Measurements from ENCODE around the gene PTGIS.

The PTGIS gene

GRCh38 chr20:49462626-49463025, 105.3 kb downstream of the PTGIS start:
- TF ChIP-seq CREB1 (IDR thresholded peaks at IDR 0.05; ENCODE audit: low read depth) (no peak), YY1 (IDR thresholded peaks at IDR 0.05; ENCODE audit: low read depth) (no peak), ZBTB7A (IDR thresholded peaks at IDR 0.05; ENCODE audit: low read depth) (no peak), USF1 (IDR thresholded peaks at IDR 0.05) (no peak), TCF12 (IDR thresholded peaks at IDR 0.05; ENCODE audit: low read depth) (no peak), NFIC (IDR thresholded peaks at IDR 0.05) (no peak)

- TF ChIP-seq YY1 (IDR thresholded peaks at IDR 0.05; ENCODE audit: low read depth) (no peak), FOXM1 (IDR thresholded peaks at IDR 0.05; ENCODE audit: borderline replicate concordance, low read depth) (no peak), USF1 (IDR thresholded peaks at IDR 0.05) (no peak), RAD21 (IDR thresholded peaks at IDR 0.05; ENCODE audit: low read depth) (no peak), TAF1 (IDR thresholded peaks at IDR 0.05; ENCODE audit: low read depth) (no peak)
Observed at GRCh38 chr20:49461894-49462620, 105.9 kb downstream of the PTGIS start.

- TF ChIP-seq CREB1 (IDR thresholded peaks at IDR 0.05; ENCODE audit: low read depth) = no peak
- TF ChIP-seq EGR1 (IDR thresholded peaks at IDR 0.05) = no peak
- TF ChIP-seq TAF1 (IDR thresholded peaks at IDR 0.05; ENCODE audit: low read depth) = no peak
- TF ChIP-seq EP300 (IDR thresholded peaks at IDR 0.05; ENCODE audit: borderline replicate concordance) = no peak
- no peak for TF ChIP-seq MAX (IDR thresholded peaks at IDR 0.05)
- peak; percentile 64; the same call in 1 of the 2 replicates for TF ChIP-seq NFIC (IDR thresholded peaks at IDR 0.05)
- TF ChIP-seq ZBTB7A (IDR thresholded peaks at IDR 0.05; ENCODE audit: low read depth) = no peak
Observed at GRCh38 chr20:49460916-49461315, 107.0 kb downstream of the PTGIS start.

- TF ChIP-seq TEAD4 (IDR thresholded peaks at IDR 0.05) = no peak
- no peak for TF ChIP-seq USF1 (IDR thresholded peaks at IDR 0.05)
- no peak for TF ChIP-seq CEBPB (IDR thresholded peaks at IDR 0.05)
- no peak for TF ChIP-seq EP300 (IDR thresholded peaks at IDR 0.05; ENCODE audit: borderline replicate concordance)
- TF ChIP-seq CREB1 (IDR thresholded peaks at IDR 0.05; ENCODE audit: low read depth) = no peak
- no peak for TF ChIP-seq REST (IDR thresholded peaks at IDR 0.05; ENCODE audit: low read depth)
- TF ChIP-seq MAX (IDR thresholded peaks at IDR 0.05) = no peak
- no peak for TF ChIP-seq TAF1 (IDR thresholded peaks at IDR 0.05; ENCODE audit: low read depth)
- TF ChIP-seq EGR1 (IDR thresholded peaks at IDR 0.05) = no peak
- no peak for TF ChIP-seq FOXM1 (IDR thresholded peaks at IDR 0.05; ENCODE audit: borderline replicate concordance, low read depth)
- TF ChIP-seq TCF12 (IDR thresholded peaks at IDR 0.05; ENCODE audit: low read depth) = no peak
- TF ChIP-seq ZBTB7A (IDR thresholded peaks at IDR 0.05; ENCODE audit: low read depth) = no peak
- no peak for TF ChIP-seq YY1 (IDR thresholded peaks at IDR 0.05; ENCODE audit: low read depth)
- no peak for TF ChIP-seq NFIC (IDR thresholded peaks at IDR 0.05)
- TF ChIP-seq RAD21 (IDR thresholded peaks at IDR 0.05; ENCODE audit: low read depth) = no peak
Observed at GRCh38 chr20:49460131-49460530, 107.8 kb downstream of the PTGIS start.

GRCh38 chr20:49459684-49460083, 108.3 kb downstream of the PTGIS start:
- TF ChIP-seq CREB1 (IDR thresholded peaks at IDR 0.05; ENCODE audit: low read depth) (no peak), NFIC (IDR thresholded peaks at IDR 0.05) (no peak), YY1 (IDR thresholded peaks at IDR 0.05; ENCODE audit: low read depth) (no peak), TAF1 (IDR thresholded peaks at IDR 0.05; ENCODE audit: low read depth) (no peak), TCF12 (IDR thresholded peaks at IDR 0.05; ENCODE audit: low read depth) (no peak), TEAD4 (IDR thresholded peaks at IDR 0.05) (no peak), FOXM1 (IDR thresholded peaks at IDR 0.05; ENCODE audit: borderline replicate concordance, low read depth) (no peak), MAX (IDR thresholded peaks at IDR 0.05) (no peak), EGR1 (IDR thresholded peaks at IDR 0.05) (no peak), REST (IDR thresholded peaks at IDR 0.05; ENCODE audit: low read depth) (no peak), ZBTB7A (IDR thresholded peaks at IDR 0.05; ENCODE audit: low read depth) (no peak), USF1 (IDR thresholded peaks at IDR 0.05) (no peak), CEBPB (IDR thresholded peaks at IDR 0.05) (no peak)

Data from Ishikawa (cell line).